Globus pallidus (tissue), 1 donor: ENCODE results near the gene COX8A.

Source experiments
- DNase-seq: peaks from one replicate; pipeline ENCODE4 v3.0.0-alpha.2; 2015; ENCODE audit warnings: low spot score

COX8A gene

GRCh38 chr11:64003807-64004589, 29.6 kb downstream of the COX8A start:
- no peak for DNase-seq

DNA sequence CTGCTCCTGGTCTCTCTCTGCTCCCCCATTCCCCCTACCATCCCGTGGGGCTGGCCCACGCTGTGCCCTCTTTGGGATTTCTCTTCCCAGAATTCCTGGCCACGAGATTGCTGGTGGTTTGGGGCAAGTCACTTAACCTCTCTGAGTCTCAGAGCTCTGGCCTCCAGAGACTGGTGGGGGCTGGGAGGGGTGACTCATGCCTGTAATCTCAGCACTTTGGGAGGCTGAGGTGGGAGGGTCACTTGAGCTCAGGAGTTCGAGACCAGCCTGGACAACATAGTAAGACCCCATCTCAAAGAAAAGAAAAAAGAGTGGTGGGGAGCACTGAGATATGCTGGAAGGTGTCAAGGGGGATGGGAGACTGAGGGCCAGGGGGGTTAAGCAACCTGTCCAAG, 30.2 kb downstream of the COX8A start:
- DNase-seq = no peak

- no peak for DNase-seq
Observed at GRCh38 chr11:64005691-64006090, 31.3 kb downstream of the COX8A start.

GRCh38 chr11:64006398-64006797, 32.0 kb downstream of the COX8A start:
- no peak for DNase-seq

DNA sequence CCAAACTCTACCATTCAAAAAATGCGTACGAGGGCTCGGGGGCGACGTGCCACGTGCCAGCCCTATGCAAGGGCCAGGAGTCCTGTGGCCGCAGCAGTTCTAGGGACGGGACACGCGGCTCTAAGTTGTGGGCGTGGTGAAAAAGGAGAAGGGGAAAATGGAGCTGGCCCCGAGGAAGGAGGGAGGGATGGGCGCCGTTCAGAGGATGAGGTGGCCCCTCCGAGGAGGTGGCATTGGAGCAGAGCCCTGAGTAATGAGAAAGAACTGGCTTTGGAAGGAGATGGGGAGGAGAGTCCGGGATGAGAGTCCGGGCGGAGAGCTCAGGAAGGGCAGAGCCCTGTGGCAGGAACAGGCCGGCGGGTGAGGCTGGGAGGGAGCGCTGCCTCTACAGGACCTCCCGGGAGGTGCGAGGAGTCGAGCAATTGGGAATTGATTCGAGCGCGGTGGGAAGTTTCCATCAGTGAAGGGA, 32.8 kb downstream of the COX8A start:
- DNase-seq = no peak

DNA sequence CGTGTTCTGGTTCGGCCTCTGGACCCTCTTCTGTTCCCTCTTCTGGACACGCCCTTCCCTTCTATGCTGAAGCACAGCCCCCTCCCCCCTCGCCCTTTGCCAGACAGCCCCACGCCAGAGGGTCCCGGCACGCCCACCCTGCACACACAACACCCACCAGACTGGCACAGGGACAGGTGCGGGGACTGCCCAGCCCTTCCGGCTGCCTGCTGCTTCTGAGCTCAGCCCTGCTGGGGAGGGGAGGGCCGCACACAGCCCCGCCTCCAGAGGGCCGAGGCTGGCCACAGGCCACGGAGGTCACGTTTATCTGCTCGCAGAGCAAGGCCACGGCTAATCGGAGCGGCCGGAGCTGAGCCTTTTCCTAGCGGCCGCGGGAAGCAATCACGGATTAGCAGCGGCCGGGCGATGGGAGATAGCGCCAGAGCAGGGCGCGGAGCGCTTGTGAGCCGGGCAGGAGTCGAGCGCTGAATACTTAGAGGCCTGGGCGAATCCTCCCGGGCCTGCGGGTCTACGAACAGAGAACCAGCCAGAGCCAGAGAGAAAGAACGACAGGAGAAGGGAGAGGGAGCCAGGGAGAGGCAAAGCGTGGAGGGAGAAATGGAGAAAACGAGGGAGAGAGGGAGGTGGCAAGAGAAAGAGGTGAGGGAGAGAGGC, 33.3 kb downstream of the COX8A start:
- peak; percentile 50 for DNase-seq

- DNase-seq = no peak
Observed at GRCh38 chr11:64008283-64008913, 34.0 kb downstream of the COX8A start.

DNA sequence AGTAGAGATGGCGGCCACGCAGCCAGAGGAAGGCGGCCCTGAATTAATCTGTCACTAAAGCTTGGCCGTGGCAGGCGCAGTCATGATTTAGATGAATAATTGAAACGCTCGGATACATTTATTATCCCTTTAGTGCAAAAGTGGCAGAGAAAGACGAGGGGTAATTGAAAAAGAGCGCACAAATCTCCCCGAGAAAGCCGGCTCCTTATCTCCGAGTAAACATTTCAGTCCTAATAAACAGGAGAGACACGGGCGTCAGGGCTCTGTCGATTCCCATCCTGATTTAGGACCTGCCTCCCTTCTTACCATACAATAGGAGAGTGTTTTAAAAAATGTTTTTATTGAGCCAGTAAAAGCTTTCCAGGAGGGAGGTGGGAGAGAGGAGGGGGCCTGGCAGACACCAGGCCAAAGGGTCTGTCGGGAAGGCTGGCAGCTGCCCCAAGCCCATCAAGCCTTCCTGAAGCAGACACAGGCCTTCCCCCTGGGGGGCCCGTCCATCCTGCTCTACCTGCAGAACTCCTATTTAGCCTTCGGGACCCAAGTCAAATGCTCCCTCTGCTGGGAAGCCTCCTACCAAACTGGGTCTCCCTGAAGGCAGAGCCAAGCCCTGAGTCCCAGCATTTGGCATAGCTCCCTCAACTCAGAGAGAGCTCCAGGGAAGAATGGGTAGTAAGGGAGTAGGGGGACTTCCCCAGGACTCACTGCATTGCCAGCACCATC, 34.7 kb downstream of the COX8A start:
- no peak for DNase-seq

DNA sequence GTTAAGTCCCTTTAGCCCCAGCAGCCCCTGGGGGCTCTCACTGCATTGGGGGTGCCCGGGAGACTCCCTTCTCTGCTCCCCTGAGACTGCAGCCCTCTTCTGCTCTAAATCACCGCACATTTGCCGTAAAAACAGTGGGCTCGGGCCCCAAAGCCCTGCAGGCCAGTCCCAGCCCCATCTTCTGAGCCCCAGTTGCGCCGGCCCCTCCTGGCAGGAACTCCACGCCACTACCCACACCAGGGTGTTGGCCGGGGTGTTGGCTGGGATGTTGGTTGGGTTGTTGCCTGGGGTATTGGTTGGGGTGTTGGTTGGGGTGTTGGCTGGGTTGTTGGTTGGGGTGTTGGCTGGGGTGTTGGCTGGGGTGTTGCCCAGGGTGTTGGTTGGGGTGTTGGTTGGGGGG, 35.3 kb downstream of the COX8A start:
- no peak for DNase-seq

DNA sequence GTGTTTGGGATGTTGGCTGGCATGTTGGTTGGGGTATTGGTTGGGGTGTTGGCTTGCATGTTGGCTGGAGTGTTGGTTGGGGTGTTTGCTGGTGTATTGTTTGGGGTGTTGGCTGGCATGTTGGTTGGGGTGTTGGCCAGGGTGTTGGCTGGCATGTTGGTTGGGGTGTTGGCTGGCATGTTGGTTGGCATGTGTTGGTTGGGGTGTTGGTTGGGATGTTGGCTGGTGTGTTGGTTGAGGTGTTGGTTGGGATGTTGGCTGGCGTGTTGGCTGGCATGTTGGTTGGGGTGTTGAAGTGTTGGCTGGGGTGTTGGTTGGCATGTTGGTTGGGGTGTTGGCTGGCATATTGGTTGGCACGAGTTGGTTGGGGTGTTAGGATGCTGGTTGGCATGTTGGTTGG, 36.4 kb downstream of the COX8A start:
- no peak for DNase-seq

DNA sequence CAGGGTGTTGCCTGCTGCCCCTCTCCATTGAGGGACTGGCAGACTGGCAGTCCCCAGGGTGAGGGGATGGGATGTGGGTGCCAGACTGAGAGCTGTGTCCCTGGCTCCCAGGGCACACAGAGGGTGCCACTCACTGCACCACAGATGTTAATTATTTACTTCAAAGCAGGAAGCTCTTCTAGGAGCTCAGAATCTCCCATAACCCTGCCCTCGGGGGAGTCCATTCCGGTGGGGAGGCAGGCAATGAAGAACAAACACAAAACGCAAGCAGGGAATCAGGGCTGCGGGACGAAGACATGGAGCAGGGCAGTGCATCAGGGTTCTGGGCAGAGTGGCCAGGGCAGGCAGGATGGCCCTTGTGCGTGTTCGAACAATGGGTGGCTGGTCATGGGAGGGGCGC, 37.0 kb downstream of the COX8A start:
- no peak for DNase-seq

- no peak for DNase-seq
Observed at GRCh38 chr11:64013141-64013896, 38.9 kb downstream of the COX8A start.

- DNase-seq = no peak
Observed at GRCh38 chr11:64014356-64014755, 39.9 kb downstream of the COX8A start.

DNA sequence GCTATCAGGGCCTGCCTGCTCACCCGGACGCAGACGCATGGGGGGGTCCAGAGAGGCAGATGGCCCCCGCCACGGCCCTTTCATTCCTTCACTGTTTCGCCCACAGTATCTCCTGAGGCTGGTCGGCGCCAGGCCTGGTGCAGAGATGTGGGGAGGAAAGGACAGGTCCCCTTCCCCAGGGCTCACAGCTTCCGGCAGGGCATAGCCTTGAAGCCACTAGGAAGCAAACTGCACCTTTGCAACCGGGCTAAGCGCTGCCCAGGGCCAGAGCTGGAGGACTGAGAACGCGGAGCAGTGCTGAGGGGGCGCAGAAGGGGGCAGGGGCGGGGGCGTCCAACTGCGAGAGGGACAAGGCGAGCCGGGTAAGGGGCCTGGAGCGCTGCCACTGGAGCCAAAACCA, 41.1 kb downstream of the COX8A start:
- DNase-seq = no peak

- no peak for DNase-seq
Observed at GRCh38 chr11:64015935-64016845, 41.8 kb downstream of the COX8A start.

DNA sequence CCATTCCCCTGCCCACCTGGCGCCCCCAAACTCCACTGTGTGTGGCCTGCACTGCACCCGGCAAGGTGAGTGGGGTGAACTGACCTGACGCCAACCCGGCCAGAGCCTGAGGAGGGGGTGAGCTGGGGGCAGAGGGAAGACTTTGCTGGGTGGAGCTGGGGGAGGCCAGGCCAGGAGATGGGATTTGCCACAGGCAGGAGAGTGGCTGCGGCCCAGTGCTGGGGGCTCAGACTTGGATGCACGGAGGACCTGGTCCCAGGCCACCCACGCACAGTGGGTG, 43.5 kb downstream of the COX8A start:
- DNase-seq = no peak

GRCh38 chr11:64018310-64018709, 43.9 kb downstream of the COX8A start:
- no peak for DNase-seq

DNA sequence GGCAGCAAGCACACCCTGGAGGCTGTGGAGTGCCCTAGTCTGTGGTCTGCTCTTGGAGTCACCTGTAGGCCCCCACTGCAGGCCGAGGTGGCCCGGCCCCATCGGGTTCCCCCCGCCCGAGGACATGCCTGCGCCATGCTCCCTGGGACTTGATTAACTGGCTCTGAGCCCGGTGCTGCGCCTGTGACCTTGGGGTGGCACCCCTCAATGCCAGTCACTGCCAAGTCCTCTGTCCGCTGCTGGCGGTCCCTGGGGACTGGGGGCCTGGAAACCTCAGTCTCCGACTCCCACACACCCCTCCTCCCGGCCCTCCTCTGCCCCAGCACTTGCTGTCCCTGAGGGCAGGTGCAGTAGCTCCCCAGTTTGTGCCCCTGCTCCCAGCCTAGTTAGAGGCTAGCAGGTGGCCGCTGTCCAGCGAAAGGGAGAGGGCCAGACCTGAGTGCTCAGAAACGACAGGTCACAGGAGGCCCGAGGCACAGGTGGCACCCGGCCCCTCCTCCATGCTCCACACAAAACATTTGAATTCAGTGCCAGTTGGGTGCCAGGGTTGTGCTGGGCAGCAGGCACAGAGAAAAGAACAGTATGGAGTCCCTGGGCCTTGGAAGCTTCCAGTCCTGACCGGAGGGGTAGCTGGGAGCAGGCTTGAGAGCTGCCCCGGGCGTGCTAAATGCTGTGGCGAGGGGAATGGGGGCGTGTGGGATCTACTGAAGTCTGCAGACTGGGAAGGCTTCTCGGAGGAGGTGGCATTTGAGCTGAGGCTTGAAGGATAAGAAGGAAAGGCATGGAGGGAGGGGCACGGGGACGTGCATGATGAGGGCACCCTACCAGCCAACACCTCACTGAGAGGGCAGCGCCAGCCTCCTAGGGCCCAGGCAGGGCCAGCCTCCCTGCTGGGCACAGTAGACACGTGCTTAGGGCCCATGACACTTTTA, 45.0 kb downstream of the COX8A start:
- no peak for DNase-seq

GRCh38 chr11:64020976-64021756, 46.7 kb downstream of the COX8A start:
- no peak for DNase-seq
